GM19043 (cell line): ENCODE results near the gene RIPK3.
"Not testable (repeated sequence)": the region's sequence is repeated elsewhere in the genome, so short reads cannot be mapped to it uniquely, and the experiment has no call there.

Source experiments
- ATAC-seq: cut with Tn5 transposase; IDR thresholded peaks from one replicate; pipeline ENCODE4 v1.9.1; 2021; ENCODE audit warnings: low read depth; ENCODE audit not compliant: unreplicated experiment

The RIPK3 gene

DNA sequence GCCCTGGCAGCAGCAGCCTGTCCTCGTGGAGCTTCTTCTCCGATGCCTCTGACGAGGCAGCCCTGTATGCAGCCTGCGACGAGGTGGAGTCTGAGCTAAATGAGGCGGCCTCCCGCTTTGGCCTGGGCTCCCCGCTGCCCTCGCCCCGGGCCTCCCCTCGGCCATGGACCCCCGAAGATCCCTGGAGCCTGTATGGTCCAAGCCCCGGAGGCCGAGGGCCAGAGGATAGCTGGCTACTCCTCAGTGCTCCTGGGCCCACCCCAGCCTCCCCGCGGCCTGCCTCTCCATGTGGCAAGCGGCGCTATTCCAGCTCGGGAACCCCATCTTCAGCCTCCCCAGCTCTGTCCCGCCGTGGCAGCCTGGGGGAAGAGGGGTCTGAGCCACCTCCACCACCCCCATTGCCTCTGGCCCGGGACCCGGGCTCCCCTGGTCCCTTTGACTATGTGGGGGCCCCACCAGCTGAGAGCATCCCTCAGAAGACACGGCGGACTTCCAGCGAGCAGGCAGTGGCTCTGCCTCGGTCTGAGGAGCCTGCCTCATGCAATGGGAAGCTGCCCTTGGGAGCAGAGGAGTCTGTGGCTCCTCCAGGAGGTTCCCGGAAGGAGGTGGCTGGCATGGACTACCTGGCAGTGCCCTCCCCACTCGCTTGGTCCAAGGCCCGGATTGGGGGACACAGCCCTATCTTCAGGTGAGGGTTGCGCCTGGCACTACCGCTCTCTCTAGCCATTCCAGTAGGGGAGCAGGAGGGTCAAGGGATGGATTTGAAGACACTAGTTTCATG, 30.3 kb upstream of the RIPK3 start:
- ATAC-seq: no peak

DNA sequence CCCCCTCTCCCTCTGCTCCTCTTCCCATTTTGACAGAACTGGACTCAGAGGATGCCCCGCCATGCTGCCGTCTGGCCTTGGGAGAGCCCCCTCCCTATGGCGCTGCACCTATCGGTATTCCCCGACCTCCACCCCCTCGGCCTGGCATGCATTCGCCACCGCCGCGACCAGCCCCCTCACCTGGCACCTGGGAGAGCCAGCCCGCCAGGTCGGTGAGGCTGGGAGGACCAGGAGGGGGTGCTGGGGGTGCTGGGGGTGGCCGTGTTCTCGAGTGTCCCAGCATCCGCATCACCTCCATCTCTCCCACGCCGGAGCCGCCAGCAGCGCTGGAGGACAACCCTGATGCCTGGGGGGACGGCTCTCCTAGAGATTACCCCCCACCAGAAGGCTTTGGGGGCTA, 29.7 kb upstream of the RIPK3 start:
- no peak for ATAC-seq

DNA sequence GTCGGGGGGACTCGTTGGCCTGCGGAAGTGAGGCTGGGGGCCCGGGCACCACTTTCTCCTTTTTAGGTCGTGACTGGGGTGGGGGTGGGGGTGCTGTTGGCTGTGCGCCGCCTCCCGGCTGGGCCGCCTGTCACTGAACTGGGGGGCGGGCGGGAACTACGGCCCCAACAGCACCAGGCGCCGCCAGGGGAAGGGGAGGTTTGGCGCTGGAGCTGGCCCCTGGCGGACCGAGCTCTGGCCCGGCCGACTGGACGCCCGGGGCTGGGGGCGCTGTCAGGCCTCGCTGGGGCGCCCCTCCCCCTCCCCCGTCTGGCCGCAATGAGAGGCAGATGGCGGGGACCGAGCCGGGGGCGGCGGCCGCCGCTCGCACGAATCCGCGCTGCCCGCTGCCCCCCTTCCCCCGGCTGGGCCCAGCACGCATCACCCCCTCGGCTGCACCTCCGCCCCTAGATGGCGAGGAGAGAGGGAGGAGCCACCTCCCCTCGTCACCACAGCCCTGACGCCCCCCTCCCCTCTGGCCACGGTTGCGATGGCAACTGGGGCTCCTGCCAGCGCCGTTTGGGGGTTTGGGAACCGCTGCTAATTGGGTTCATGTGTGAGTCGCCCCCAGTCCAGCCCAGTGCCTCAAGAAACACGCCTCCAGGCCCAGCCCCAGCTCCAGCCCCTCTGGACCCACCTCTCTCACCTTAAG, 28.9 kb upstream of the RIPK3 start:
- ATAC-seq: no peak

DNA sequence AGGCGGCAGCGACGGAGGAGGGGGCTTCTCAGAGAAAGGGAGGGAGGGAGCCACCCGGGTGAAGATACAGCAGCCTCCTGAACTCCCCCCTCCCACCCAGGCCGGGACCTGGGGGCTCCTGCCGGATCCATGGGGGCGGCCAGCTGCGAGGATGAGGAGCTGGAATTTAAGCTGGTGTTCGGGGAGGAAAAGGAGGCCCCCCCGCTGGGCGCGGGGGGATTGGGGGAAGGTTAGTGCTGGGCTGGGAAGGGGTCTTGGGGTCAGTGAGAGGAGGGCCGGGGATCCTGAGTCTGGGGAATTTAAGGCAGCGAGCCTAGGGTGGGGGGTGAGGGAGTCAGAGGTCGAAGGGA, 28.4 kb upstream of the RIPK3 start:
- no peak for ATAC-seq

DNA sequence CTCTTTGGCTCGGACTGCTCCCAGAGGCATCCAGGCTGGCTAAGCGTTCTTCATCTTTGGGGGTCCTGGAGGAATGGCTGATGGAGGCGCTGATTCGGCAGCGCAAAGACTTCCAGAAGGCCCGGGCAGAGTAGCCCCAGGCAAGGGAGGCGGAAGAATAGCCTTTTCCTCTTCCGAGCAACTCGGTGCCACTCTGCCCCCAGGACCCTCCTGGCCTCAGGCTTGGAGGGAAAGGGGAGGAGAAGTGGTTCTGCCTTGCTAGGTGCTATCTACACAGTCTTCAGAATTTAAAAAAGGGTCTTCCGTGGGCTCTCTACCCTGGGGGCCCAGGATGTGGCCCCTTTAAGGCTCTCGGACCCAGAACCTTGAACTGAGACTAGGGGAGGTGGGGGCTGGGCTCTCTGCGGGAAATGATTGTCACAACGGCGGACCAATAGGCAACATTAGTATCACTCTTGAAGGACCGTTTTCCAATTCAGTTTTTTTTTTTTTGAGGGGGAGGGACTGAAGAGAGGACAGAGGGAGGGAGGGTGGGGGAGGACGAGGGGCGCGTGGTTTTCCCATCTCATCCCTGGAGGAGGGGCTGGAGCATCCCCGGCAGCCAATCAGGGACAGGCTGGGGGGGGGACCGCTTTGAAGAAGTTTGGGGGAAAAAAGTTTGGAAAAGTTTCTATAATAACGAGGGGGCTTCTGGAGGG, 27.9 kb upstream of the RIPK3 start, which contains the start of gene NFATC4:
NFATC4 (plus strand) TSS at position 671 of the 698 bp plus-strand sequence. CDS start 157 bp downstream, outside the sequence.
- peak; percentile 32 for ATAC-seq

DNA sequence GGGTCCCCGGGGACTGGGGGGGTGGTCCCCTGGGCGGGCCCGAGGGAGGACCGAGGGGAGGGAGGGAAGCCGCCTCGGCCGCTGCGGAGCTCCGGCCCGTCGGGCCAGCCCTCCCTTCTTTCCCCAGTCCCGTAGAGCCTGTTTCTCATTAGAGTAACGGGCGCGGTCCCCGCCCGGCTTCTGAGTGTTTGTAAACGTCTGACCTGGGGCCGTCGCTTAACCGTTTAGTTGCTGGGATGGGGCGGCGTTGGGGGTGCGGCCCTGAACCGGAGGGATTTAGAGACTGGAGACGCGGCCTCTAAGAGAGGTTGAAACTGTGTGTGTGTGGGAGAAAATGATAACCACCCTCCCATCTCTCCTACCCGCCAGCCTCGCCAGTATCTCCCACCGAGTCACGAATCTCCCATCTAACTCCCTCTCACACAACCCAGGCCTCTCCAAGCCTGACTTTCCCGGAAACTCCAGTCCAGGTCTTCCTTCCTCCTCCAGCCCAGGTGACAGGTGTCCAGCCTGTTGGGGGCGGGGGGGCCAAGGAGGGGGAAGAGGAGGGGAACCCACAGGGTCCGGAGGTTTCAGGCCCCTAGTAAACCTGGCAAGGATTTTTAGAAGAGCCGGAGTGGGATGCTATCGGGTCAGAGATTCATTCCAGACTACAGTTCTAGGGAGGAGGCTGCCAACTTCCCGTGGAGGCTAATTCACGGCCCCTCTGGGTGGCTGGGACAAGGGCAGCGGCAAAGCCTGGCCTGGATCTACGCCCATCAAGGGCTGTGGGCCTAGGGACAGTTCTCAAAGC, 27.1 kb upstream of the RIPK3 start:
- ATAC-seq: peak; percentile 32

DNA sequence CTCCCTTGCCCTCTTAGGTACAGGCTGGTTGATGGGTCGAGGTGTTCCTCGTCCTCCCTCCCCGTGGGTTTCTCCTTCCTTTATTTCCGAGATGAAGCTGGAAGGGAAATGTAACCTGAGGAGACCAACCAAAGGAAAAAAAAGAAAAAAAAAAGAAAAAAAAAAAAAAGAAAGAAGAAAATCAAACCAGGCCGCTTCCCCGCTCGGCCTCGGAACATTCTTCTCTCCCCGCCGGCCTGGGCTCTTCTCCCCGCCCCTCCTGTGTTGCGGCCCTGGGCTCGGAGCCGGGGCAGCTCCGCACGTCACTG, 26.6 kb upstream of the RIPK3 start:
- peak; percentile 60 for ATAC-seq

DNA sequence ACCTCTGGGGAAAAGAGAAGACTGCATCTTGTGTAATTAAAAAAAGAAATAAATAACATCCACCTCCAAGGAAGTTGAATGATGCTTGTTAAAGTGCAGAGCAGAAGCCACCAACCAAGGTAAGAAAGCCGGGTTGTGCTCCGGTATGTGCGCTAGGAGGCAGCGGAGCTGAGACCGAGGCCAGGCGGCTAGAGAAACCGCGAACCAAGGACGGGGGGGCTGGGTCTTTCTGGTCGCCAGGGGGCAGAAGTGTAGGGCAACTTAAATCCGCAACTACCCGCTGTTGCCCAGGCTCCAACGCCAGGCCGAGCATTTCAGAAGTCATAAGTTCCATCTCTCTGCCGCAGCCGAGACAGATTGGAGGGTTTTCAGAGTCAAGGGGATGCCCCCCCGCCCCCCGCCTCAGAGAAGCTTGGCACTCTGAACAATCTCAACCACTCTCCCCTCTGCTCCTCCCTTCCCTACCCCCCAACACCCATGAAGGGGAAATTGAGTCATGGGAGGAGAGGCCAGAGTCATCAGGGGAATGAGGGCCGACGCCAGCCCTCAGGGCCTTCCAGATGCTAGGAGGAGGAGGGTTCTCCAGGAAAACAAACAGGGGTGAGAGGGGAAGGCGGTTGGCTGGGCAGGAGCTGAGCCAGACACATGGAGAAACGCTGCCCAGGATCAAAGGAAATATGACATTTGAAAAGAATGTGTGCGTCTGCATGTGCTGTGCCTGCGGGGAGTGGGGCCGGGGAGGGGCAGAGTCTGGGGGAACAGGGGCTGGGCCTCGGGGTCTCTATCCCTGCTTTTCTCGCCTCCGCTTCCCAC, 26.0 kb upstream of the RIPK3 start:
- peak; percentile 30 for ATAC-seq

DNA sequence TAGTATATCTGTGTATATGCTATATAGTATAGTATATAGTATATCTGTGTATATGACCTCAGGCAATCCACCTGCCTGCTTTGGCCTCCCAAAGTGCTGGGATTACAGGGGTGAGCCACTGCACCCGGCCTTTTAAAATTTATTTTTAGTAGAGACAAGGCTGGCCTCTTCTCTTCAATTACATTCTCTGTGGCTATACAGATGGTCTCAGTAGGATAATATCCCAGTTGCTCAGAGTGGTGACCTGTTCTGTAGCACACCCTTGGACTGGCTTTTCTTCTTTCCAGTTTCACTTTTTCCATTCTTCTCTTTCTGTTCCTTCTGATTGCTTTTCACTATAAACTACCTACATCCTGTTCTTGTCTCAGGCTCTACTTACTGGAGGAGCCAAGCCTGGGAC, 25.1 kb upstream of the RIPK3 start:
- ATAC-seq: no peak

DNA sequence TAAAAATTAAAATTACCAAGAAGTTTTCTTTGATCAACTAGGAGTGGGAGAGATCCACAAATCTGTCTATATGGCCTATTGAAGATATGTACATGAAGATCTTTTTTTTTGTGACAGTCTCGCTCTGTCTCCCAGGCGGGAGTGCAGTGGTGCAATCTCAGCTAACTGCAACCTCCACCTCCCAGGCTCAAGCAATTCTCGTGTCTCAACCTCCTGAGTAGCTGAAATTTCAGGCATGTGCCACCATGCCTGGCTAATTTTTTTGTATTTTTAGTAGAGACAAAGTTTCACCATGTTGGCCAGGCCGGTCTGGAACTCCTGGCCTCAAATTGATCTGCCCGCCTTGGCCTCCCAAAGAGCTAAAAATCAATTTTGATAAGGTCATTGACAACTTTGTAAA, 23.6 kb upstream of the RIPK3 start:
- ATAC-seq: no peak

DNA sequence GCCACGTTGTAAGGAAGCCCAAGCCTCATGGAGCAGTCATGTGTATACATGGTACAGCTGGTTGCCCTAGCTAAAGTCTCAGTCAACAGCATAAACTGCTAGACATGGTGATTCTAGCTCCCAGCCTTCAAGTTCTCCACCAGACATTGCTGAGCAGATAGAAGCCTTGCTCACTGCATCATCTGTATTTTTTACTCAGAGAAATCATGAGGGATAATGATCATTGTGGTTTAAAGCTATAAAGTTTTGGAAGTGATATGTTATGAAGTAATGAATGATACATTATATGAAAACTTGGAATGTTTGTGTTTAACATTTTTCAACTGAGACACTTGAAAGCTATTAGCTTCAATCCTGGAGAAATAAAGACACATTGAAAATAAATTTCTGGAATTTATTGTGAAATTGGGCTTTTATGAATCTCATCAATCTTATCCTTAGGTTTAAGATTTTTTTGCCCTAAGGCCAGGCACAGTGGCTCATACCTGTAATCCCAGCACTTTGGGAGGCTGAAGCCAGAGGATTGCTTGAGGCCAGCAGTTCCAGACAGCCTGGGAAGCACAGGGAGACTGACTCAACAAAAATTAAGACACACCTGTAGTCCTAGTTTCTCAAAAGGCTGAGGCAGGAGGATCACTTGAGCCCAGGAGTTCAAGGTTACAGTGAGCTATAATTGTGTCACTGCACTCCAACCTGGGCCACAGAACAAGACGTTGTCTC, 22.6 kb upstream of the RIPK3 start:
- ATAC-seq: no peak

DNA sequence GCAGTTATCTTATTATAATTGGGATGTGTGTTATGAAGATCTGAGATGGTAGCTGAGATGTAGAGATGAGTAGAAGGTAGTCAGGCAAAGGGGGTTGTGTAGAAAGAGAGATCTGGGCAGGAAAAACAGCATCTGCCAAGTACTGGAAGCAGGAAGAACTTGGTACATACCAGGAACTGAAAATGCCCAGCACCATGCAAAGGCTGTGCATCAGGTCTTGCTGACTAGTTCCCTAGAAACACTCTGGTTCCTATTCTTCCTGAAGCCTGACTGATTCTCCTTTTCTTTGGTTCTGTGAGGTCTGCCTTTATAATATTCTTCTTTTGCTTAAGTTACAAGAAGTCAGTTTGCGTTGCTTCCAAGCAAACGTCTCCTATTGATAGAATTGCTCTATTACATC, 21.5 kb upstream of the RIPK3 start:
- no peak for ATAC-seq

DNA sequence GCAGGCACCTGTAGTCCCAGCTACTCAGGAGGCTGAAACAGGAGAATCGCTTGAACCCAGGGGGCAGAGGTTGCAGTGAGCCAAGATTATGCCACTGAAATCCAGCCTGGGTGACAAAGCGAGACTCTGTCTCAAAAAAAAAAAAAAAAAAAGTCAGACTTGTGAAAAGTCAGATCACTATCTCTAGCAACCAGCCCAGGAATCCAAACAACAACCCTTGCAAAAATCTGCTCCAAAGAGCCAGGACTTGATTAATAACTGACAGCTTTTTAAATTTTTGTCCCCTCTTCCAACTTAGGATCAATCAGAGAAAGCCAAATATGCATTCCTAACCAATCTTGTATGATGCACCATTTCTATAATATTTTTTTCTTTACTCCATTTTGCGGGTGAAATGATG, 20.5 kb upstream of the RIPK3 start:
- ATAC-seq: no peak

DNA sequence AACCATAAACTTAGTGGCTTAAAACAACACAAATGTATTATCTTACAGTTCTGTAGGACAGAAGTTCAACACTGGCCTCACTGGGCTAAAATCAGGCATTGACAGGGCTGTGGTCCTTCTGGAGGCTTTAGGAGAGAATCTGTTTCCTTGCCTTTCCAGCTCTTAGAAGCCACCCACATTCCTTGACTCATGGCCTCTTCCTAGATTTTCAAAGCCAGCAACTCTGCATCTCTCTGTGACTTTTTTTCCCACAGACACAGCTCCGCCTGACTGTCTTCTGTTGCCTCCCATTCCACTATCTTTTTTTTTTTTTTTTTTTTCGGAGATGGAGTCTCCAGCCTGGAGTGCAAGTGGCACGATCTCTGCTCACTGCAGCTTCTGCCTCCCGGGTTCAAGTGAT, 16.4 kb upstream of the RIPK3 start:
- no peak for ATAC-seq

DNA sequence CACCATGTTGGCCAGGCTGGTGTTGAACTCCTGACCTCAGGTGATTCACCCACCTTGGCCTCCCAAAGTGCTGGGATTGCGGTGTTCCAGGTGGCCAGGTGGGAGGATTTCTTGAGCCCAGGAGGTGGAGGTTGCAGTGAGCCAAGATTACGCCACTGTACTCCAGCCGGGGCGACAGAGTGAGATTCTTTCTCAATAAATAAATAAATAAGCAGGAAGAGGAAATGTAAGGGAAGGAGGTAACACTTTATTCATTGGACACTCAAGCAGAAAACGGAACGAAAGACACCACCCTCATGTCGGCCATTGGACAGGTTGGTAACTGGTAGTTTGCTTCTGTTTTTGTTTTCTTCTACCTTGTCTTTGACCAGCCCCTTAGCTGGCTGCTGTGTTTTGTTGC, 15.2 kb upstream of the RIPK3 start:
- ATAC-seq: no peak

DNA sequence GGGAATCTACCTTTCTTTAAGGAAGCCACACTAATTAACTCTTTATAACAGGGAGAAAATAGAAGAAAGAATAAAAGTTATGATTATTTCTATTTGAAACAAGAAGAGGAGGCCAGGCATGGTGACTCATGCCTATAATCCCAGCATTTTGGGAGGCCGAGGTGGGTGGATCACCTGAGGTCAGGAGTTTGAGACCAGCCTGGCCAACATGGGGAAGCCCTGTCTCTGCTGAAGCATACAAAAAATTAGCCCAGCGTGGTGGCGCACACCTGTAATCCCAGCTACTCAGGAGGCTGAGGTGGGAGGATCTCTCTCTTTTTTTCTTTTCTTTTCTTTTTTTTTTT, 14.7 kb upstream of the RIPK3 start:
- ATAC-seq: not testable (repeated sequence)

DNA sequence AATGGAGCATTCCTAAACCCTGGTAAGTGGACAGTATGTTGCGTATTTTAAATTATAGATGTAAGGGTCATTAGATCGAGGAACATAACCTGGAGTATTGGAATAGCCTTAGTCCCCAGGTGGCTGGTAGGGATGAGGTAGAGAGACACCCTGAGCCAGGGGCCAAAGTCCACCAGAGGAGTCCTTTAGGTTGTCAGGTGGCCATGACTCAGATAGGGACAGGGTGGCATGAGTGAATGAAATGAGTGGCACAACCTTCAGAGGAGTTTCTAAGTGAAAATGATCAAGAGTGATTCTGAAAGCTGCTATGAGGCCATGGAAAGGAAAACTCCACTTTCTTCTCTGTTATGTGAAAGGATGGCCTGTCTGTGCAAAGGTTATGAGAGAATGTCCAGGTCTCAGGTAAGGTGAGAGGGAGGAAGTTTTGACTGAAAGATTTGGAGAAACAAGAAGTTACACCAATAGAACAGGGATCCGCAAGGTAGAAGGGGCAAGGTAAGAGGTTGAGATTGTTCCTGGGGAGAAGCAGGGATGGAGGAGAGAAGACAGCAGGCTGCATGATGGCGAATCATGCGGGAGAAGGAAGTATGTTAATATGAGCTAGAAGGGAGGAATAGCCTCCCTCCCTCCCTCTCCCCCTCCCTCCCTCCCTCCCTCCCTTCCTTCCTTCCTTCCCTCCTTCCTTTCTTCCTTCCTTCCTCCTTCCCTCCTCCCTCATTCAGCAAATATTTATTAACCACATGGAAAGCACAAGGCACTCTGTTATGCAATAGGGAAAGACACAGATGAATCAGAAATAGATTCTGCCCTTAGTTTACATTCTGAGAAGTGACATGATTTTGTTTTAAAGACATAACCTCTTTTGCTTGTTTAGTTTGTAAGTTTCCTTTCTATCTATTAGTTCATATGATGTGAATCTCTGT, 14.0 kb upstream of the RIPK3 start:
- ATAC-seq: no peak

DNA sequence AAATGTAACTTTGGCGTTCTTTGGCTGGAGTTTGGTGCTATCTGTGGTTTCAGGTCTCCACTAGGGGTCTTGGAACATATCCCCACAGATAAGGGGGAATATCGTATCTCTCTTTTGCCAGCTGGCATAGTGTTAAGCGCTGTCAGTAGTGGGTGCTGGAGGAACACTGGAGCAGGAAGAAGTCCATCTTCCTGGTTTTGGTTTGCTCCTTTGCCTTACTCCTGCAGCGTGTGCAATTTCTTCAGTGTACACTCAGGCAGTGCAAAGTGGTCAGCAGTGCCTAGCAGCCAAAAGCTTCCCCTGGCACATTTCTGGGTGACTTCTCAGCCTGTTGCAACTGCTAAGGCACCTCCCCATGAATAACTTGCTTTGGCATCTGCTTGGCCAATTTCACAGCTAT, 11.7 kb upstream of the RIPK3 start:
- ATAC-seq: no peak

DNA sequence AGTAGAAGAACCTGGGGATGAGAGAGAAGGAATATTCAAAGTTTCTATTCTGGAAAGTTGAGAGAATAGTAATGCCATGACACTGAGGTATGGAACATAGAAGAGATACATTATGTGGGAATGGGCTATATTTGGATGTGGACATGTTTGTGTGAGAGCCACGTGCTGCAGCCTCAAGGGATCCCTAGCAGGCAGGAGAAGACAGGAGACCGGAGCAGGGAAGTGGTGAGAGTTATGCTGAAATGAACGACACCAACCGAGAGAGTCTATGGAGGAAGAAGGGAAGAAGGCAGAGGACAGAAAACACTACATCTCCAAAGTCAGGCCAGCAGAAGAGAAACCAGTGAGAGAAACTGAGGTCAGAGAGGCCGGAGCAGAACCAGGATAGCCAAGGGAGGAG, 10.0 kb upstream of the RIPK3 start:
- no peak for ATAC-seq
